Left kidney (tissue), 2 donors: ENCODE results near the gene HOXD1. TPM values are rescaled to one million over a fixed set of nuclear protein-coding genes. Genes with fewer than 3 reads are reported as not detected.

ENCODE experiments used
- DNase-seq: peaks from one replicate; pipeline ENCODE4 v3.0.0-alpha.2; 2013
- polyA plus RNA-seq: library from polyadenylated mRNA; unstranded; fragments of 120-200 nt; gene quantifications from one replicate; pipeline ENCODE4 v1.2.1, GENCODE V29; 2013; ENCODE audit not compliant: insufficient read length

HOXD1 gene
- polyA plus RNA-seq, 1 donor = 10.1 TPM

DNA sequence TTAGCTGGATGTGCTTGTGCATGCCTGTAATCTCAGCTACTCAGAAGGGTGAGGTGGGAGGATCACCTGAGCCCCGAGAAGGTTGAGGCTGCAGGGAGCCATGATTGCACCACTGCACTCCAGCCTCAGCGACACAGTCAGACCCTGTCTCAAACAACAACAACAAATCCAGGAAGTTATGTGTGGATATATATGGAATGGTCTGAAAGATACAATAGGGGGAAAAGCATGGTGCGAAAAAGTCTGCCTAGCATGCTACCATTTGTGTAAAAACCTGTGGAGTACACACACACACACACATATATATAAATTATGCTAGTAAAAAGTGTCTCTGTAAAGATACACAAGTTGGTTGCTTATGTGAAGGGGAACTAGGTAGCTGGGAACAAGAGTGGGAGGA lies 6.9 kb upstream of the HOXD1 start:
- DNase-seq = no peak

DNA sequence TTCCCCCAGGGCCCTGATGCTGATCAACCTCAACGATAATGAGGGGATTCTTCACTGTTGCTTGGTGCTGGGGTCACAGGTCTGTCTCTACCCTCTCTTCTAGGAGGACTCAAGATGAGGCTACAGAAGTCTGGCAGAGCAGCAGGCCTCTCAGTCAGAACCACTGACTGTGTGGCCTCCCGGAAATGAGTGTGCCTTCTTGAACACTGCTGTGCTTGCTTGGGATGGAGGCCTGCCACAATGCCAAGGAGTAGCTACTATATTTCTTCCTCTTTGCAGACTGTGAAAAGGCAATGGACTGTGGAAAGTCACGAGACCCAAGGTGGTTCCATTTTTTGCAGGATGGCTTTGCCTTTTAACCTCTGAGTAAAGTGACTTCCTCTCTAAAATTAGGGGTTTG lies 5.8 kb upstream of the HOXD1 start:
- DNase-seq = no peak

DNA sequence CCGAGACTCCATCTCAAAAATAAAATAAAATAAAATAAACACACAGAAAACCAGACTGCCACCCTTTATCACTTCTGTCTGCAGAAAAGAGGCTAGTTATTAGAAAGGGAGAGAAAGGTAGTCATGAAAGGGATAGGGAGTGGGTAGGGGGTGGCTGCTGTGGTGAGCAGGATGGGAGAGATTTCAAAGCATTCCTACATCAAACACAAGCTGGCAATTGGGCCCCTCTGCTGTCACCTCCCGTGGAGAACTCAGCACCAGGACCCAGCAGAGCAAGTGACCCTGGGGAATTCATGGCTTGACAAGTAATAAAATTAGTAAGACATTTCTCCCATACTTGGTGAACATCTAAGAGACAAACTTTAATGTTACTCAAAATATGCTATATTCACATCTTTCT lies 3.7 kb upstream of the HOXD1 start:
- no peak for DNase-seq

DNA sequence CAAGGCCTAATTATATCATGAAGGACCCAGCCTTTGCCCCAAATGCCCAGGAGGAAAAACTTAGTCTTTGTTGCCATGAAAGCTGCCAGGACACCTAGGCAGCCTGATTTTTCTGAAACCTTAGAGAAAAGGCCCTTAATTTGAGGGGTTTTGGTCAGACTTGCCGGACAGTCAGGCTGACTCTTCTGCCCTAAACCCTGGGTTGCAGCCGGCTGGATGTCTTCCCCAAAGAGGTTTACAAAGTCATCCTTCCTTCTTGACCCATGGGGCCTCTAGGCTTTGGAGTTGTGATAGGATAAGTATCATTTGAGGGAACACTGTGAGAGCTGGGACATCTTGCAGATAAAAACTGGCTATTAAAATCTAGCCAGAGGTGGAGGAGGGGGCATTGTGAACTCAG lies 2.4 kb upstream of the HOXD1 start:
- DNase-seq = no peak

DNA sequence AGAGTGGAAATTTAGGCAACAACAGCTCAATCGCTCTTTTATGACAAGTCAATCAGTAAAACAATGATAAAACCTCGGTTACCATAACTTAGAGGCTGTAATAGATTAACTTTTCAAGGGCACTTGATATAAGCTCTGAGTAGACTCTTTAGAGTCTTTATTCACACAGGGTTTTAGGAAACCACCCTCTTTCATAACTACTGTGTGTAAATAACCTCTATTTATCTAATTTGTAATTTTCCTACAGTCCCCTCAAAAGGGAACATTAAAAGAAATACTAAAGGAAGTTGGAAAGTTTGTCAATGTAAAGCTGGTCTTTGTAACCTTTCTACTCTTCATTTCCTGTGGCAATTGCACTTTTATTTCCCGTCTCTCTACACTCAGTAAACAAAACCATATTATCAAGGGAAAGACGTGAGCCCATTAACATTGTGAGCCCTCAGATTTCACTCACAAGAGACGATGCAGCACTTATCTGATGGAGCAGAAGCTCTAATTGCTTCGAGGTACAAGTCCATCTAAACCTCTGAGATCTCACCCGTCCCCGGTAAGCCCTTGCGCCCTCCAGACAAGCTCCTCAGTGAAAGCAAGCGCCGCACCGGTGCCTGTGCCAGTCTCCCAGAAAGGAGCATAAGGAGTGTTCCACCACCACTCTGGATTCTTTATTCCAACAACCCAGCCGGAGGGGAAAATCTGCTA lies 1.1 kb upstream of the HOXD1 start:
- peak; percentile 46 for DNase-seq

DNA sequence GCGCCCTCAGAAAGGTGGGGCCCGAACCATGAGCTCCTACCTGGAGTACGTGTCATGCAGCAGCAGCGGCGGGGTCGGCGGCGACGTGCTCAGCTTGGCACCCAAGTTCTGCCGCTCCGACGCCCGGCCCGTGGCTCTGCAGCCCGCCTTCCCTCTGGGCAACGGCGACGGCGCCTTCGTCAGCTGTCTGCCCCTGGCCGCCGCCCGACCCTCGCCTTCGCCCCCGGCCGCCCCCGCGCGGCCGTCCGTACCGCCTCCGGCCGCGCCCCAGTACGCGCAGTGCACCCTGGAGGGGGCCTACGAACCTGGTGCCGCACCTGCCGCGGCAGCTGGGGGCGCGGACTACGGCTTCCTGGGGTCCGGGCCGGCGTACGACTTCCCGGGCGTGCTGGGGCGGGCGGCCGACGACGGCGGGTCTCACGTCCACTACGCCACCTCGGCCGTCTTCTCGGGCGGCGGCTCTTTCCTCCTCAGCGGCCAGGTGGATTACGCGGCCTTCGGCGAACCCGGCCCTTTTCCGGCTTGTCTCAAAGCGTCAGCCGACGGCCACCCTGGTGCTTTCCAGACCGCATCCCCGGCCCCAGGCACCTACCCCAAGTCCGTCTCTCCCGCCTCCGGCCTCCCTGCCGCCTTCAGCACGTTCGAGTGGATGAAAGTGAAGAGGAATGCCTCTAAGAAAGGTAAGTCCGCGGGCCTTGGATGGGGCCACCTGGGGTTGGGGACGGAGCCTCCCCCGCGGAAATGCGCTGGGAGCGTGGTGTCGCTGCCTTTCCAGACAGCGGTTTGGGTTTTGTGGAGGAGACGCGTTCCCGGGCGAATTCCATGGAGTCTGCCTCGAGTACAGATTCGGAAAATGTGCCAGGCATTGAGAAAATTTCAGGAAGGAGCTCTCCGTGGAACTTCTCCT lies 559 bp downstream of the HOXD1 start:
- no peak for DNase-seq

DNA sequence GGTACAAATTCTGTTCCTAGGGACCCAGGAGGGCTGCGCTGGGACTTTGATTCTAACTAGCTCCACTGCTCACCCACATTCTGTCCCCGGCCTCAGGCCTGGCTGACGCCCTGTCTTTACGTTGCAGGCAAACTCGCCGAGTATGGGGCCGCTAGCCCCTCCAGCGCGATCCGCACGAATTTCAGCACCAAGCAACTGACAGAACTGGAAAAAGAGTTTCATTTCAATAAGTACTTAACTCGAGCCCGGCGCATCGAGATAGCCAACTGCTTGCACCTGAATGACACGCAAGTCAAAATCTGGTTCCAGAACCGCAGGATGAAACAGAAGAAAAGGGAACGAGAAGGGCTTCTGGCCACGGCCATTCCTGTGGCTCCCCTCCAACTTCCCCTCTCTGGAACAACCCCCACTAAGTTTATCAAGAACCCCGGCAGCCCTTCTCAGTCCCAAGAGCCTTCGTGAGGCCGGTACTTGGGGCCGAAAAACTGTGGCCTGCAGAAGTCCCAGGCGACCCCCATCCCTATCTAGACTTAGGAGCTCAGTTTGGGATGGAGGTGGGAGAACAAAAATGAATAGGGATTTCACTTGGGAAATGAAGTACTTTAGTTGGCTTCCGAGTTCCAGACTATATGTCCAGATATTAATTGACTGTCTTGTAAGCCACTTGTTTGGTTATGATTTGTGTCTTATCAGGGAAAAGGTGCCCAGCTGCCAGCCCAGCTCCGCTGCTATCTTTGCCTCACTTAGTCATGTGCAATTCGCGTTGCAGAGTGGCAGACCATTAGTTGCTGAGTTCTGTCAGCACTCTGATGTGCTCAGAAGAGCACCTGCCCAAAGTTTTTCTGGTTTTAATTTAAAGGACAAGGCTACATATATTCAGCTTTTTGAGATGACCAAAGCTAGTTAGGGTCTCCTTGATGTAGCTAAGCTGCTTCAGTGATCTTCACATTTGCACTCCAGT lies 1.5 kb downstream of the HOXD1 start:
- DNase-seq = no peak

DNA sequence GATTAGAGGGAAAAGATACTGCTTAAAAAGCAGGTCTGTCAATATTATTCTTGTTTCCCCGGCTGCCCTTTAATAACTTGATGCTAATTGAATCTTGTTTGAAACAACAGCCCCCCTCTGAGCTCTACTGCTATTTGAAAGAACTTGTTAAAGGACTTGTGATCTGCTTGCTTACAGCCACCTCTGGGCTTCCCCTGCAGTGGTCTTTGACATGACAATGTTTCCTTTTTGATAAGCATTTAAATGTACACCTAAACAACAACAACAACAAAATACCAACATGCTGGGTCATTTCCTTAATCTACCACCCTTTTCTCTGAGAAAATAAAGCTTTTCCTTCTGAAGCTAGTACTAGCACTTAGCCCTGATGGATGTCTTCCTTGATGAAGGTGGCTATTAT lies 3.9 kb downstream of the HOXD1 start:
- no peak for DNase-seq

DNA sequence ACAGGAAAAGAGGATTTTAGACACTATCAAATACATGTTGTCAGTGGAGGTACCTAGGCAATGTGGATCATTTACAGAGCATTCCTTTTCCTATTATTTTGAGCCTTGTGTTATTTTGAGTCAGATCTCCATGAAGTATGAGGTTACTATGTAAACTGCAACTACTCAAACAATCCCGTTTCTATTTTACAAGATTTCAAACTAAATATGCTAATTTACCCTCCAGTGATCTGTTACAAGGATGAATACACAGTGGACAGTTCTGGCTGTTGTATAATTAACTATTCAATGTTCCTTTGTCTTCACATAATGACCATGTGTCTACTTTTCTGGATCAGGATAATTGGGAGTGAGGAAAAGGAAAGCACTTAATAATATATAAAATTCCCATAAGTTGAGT lies 4.6 kb downstream of the HOXD1 start:
- no peak for DNase-seq

DNA sequence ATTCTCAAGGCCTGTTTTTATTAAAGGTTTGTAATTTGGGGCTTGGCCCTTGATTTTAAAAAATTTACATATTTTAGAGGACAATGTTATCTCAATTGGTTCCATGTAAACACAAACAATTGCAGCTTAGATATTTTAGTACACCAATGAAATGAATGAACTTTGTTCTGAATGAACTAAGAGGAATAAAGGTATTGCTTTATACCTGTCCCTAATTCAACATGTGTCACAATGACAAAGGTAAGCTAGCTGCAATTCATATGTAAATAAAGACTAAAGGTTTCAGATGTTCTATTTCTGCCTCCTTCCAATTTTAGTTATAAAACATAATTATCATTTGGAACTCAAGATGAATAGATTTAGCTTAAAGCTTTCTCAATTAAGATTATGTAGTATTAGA lies 11.4 kb downstream of the HOXD1 start:
- DNase-seq = no peak

DNA sequence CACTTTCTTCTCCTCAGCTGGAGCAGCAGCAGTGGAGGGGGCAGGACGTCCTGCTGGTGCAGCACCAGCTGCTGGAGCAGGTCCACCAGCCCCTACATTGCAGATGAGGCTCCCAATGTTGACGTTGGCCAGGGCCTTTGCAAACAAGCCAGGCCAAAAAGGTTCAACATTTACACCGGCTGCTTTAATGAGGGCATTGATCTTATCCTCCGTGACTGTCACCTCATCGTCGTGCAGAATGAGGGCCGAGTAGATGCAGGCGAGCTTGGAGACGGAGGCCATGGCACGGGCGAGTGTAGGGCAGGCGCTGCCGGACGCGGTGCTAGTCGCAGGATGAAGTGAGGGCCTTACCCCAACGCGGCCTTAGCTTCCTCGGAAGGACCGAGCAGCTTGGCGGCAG lies 12.5 kb downstream of the HOXD1 start:
- DNase-seq = no peak

DNA sequence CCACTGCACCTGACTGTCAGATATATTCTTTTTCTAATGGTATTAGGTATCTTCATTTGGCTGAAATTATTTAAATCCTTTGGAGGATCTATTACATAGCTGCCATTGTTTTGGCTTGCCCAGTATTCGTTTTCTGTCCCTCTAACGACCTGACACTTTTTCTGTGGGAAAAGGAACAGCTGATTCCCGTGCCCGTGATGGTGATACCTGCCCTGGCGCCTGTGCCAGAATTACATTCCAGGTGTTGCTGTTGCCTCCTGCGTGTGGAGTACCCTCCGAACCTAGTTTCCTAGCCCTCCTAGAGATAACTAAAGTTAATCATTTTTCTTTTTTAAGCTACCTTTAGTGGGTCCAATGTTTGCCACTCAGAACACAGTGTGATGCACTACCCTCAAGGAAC lies 14.0 kb downstream of the HOXD1 start:
- no peak for DNase-seq

DNA sequence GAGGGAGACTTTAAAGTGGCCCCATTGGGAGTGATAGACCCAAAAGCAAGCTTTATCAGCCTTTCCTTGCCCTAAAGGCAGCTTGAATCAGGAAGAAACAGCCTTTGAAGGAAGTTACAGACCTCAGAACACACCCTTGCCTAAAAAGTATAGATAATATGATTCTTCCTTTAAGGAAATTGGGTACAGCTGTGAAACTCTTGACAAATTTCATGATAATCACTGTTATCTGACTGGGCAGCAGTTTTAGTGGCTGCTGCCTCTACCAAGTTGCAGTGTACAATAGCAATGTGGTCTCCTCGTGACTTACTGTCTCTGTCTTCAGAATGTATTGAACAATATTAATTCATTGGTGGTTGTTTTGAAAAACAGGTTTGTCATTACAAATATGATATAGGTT lies 16.7 kb downstream of the HOXD1 start:
- DNase-seq = no peak

DNA sequence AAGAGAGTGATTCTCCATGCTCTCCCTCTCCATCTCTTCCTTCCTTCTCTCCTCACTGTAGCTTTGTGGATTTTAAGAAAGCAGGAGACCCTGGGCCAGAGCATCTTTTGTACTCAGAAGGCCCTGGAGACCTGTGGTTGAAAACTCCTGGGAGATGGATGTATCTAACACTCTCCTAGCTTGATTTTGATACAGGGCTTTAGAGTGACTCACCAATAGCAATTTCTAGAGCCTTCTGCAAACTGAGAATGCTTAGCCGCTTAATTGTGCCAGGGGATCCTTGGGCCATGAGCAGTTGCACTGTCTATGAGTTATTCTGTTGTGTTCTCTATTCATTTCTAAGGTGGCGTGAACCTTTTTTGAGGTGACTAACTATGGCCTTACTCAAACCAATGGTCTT lies 17.7 kb downstream of the HOXD1 start:
- no peak for DNase-seq

DNA sequence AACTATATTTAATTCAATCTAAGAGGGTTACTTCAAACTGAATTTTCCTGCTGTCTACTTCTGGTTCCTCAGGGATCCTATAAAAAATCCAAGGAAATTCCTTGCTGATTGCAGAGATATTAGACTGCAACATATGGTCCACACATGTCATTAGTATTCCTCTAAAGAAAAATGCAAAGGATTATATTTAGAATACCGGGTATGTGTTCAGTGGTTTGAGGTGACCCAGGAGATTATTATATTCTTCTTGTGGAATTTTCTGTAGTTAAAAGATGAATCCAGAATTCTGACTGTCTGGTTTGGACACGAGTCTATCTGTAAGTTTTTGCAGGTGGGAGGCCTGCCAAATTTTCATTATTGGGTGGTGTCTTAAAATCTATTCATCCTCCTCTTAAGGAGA lies 18.2 kb downstream of the HOXD1 start:
- no peak for DNase-seq

DNA sequence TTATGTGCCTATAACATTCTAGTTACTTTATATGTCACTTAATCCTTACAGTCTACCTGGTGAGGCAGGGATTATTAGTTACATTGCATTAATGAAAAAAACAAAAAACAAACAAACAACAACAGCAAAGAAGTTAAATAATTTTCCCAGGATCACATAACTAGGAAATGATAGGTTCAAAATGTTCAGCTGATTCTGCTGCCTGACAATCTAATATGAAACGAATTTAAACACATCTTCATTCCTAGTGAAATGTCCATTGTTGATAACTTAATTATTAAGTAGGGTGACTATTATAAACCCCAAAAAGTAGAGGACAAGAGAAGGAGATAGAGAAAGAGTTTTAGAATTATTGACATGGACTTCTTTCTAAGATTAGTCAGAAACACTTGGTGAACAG lies 22.6 kb downstream of the HOXD1 start:
- no peak for DNase-seq

DNA sequence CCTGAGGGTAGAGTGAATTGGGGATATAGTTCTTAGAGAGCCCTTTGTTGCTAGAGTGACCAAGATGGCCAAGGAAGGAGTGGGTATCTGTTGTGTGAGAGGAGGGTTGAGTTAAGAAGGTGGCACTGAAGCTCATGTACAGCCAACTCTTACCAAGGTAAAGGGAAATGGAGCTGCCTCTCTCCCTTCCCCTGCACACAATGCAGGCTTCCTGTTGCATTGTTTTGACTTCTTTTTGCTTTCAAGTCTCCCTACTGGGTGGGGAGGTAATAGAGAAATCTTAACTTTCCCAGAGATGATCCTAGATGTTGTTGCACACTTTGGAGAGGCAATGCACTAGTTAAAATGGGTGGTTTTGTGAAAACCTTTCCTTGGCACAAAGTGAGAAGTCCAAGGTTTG lies 23.8 kb downstream of the HOXD1 start:
- no peak for DNase-seq

DNA sequence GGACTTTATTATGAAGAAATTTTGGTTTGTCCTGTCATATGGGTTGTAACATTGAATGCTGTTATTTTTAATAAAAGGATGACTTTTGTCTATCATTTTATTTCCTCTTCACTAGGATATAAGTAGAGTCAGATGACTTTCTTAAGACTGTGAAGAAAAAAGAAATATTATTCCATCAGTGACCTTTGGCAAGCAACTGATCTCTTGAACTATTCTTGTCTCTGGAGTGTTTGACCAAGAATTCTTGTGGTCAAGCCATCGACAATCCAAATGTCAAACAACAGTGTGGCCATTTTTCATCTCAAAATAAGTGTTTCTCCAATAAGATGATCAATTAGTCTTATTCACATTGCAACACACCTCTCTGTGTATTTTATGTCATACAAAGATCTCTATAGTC lies 24.9 kb downstream of the HOXD1 start:
- no peak for DNase-seq

DNA sequence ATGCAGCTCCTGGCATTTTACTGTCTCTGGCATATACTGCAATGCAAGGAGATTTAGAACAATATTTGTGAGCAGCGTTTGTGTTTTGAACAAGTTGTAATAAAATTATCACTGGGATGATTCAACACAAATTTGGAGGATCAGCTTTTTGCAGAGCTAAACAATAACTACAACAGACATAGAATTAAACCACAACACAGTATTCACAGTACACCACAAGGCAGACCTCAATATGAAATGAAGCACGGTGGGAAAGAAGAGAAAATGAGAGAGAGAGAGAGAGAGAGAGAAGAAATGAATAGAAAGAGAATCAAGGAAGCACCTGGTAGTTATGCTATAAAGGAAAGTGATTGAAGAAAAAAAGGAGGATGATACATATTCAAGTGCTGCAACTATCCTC lies 39.4 kb downstream of the HOXD1 start:
- no peak for DNase-seq

DNA sequence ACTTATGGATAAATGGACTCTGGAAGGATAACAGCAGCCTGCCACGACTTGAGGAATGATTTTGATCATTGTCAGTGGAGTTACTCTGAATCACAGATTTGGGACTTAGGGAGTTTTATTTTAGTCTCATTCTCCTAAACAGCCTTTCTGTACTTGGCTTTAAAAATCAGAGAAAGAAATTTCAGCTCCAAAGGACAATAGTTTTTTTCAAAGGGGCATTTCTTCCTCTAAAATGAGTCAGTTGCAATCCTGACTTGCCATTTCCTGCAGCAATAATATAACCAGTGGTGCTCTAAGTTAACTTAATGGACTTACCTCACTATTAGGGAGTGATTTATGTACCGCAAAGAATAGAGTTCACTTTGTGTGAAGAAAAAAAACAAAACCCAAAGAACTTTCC lies 45.7 kb downstream of the HOXD1 start:
- DNase-seq = peak; percentile 19

DNA sequence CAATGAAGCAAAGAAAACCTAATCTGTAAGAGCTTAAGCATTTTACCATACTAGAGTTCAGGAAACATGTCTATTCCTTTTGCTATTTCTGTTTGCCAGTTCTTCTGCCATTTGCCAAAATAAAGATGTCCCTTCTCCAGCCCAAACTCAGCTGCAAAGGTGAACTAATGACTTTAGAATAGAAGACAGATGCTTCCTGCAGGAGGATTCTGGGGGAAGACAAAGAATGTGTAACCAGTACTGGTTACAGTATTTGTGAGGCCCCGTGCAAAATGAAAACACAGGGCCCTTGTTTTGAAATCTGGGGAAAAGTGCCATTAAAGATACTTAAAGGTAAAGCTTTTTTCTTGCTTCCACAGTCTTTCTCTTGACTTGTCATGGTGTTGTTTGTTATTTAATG lies 46.5 kb downstream of the HOXD1 start:
- no peak for DNase-seq

DNA sequence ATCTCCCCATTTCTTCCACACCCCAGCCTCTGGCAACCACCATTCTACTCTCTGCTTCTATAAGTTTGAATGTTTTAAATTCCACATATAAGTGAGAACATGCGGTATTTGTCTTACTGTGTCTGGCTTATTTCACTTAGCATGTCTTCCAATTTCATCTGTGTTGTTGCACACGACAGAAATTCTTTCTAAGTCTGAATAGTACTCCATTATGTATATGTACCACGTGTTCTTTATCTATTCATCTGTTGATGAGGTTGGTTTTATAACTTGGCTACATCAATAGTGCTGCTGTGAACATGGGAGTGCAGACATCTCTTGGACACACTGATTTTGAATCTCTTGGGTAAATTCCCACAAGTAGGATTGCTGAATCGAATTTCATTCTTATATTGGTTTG lies 49.0 kb downstream of the HOXD1 start:
- no peak for DNase-seq

DNA sequence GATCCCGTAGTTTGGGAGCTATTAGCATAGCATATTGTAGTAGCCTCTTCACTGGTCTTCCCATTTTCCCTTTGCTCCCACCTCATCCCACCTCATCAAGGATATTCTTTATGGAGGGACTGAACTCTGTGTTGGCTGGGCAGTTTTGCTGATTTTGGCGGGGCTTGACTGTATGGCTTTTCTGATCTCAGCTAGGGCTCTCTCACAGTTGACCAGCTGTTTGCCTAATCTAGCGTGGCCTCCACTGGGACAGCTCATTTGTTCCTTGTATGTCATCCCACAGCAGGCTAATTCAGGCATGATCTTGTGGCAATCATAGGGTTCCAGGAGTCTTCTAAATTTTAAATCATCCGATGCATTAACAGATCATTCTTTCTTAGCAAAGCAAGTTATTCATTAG lies 50.6 kb downstream of the HOXD1 start:
- DNase-seq = no peak
